ENCODE measurements around the gene SCAPER. TPM values are rescaled to one million over a fixed set of nuclear protein-coding genes. Genes with fewer than 3 reads are reported as not detected.

SCAPER gene
- total RNA-seq, 1 donor from 2014 or later = 58.0 TPM

DNA sequence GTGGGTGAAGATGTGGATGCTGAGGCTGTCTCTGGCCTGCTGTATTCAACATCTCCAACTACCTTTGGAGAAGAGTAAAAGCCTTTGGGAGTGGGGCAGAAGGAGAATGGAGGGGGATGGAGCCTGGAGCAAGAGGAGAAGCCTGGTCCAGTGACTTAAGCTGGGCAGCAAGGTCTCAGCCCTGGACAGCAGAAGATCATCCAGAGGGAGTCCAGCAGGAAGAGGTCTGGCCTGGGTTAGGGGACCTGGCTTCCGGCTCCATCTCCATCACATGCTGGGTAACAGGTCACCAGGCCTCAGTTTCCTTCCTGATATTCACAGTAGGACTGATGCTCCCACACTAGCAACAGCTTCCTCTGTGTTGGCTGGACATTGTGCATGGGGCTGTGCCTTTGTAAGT is 572.3 kb downstream of the SCAPER start:
- no peak for DNase-seq
- peaks cover 27% of the 10 kb centered on the region for H3K9me3 Mint-ChIP-seq (ENCODE audit: unreplicated experiment)
- H3K4me3 Mint-ChIP-seq (ENCODE audit: unreplicated experiment) = no peak overlapping the region
- peaks cover 4% of the 10 kb centered on the region for H3K36me3 Mint-ChIP-seq (ENCODE audit: unreplicated experiment)
- H3K4me1 Mint-ChIP-seq (ENCODE audit: low read depth, unreplicated experiment) = peaks cover 7% of the 10 kb centered on the region
- TF ChIP-seq, protein P1, sequence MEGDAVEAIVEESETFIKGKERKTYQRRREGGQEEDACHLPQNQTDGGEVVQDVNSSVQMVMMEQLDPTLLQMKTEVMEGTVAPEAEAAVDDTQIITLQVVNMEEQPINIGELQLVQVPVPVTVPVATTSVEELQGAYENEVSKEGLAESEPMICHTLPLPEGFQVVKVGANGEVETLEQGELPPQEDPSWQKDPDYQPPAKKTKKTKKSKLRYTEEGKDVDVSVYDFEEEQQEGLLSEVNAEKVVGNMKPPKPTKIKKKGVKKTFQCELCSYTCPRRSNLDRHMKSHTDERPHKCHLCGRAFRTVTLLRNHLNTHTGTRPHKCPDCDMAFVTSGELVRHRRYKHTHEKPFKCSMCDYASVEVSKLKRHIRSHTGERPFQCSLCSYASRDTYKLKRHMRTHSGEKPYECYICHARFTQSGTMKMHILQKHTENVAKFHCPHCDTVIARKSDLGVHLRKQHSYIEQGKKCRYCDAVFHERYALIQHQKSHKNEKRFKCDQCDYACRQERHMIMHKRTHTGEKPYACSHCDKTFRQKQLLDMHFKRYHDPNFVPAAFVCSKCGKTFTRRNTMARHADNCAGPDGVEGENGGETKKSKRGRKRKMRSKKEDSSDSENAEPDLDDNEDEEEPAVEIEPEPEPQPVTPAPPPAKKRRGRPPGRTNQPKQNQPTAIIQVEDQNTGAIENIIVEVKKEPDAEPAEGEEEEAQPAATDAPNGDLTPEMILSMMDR (IDR thresholded peaks at IDR 0.05; ENCODE audit: partially characterized antibody, unreplicated experiment) = no peak
- no peak overlapping the region for H3K27ac Mint-ChIP-seq (ENCODE audit: unreplicated experiment)
- peaks cover 22% of the 10 kb centered on the region for H3K27me3 Mint-ChIP-seq (ENCODE audit: unreplicated experiment)

DNA sequence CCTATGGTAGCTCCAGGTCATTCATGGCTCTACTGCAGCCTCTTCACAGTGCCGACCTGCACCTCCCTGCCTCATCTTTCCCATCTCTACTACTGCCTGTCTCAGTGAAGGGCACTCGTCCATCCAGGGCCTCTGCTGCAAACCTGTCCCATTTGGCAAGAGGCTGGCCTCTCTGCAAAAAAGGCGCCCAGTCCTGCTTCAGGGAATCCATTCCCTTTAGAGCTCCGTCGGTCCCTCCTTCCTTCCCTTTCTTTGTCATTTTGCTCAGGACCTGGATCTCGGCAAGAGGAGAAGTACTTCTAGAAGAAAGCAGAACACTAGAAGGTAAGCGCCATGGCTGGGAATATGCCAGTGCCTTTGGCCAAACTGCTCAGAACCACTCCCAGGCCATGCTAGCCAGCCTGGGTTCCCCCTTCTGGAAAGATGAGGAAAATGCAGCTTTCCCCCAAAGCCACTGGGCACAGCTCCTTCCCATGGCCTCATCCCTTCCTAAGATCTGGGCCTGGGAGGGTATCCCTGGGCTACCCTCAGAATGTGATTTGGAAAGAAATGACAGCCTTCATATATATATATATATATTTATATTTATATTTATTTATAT is 575.0 kb downstream of the SCAPER start:
- no peak overlapping the region for H3K4me3 Mint-ChIP-seq (ENCODE audit: unreplicated experiment)
- H3K27ac Mint-ChIP-seq (ENCODE audit: unreplicated experiment) = peak overlapping the region; percentile 18
- peaks cover 6% of the 10 kb centered on the region for H3K36me3 Mint-ChIP-seq (ENCODE audit: unreplicated experiment)
- TF ChIP-seq, protein P1 (IDR thresholded peaks at IDR 0.05; ENCODE audit: partially characterized antibody, unreplicated experiment) = peak; percentile 45
- H3K4me1 Mint-ChIP-seq (ENCODE audit: low read depth, unreplicated experiment) = peaks cover 7% of the 10 kb centered on the region
- peaks cover 4% of the 10 kb centered on the region for H3K27me3 Mint-ChIP-seq (ENCODE audit: unreplicated experiment)
- DNase-seq = peak; percentile 50
- peaks cover 12% of the 10 kb centered on the region for H3K9me3 Mint-ChIP-seq (ENCODE audit: unreplicated experiment)

DNA sequence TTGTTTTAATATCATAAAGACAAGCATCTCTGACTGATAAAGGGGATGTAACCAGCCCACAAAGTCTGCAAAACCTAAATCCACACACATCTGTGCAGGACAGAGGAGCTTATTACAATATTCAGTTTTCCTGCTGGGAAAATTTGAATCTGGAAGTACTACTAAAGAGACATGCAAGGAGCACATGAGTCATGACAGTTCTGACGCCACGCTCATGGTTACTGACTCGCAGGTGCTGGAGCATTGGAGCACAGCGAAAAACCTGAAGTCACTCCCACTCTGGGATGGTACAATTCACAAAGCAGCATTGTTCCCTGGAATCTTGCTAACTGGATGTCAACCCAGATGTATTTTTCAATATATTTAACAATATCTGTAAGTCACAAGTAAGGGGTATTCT is 576.2 kb downstream of the SCAPER start:
- H3K9me3 Mint-ChIP-seq (ENCODE audit: unreplicated experiment) = peaks cover under 1% of the 10 kb centered on the region
- peaks cover 1% of the 10 kb centered on the region for H3K27me3 Mint-ChIP-seq (ENCODE audit: unreplicated experiment)
- H3K4me1 Mint-ChIP-seq (ENCODE audit: low read depth, unreplicated experiment) = peaks cover 4% of the 10 kb centered on the region
- no peak overlapping the region for H3K4me3 Mint-ChIP-seq (ENCODE audit: unreplicated experiment)
- H3K27ac Mint-ChIP-seq (ENCODE audit: unreplicated experiment) = no peak overlapping the region
- H3K36me3 Mint-ChIP-seq (ENCODE audit: unreplicated experiment) = peaks cover 6% of the 10 kb centered on the region
- DNase-seq = no peak
- TF ChIP-seq, protein P1 (IDR thresholded peaks at IDR 0.05; ENCODE audit: partially characterized antibody, unreplicated experiment) = no peak

- TF ChIP-seq, protein P1 (IDR thresholded peaks at IDR 0.05; ENCODE audit: partially characterized antibody, unreplicated experiment) = no peak
- Mint-ChIP-seq H3K36me3 (ENCODE audit: unreplicated experiment) (peaks cover 6% of the 10 kb centered on the region), H3K4me3 (ENCODE audit: unreplicated experiment) (no peak overlapping the region), H3K27ac (ENCODE audit: unreplicated experiment) (peak overlapping the region; percentile 55), H3K27me3 (ENCODE audit: unreplicated experiment) (peaks cover 1% of the 10 kb centered on the region), H3K4me1 (ENCODE audit: low read depth, unreplicated experiment) (peaks cover 4% of the 10 kb centered on the region), H3K9me3 (ENCODE audit: unreplicated experiment) (no peaks in the 10 kb centered on the region)
- no peak for DNase-seq
These were observed 576.9 kb downstream of the SCAPER start for GRCh38 chr15:76328106-76328696.
